Esophagus muscularis mucosa (tissue), 3 donors: Measurements from ENCODE around the gene RAD51B.

ENCODE experiments used
- CTCF ChIP-seq, 3 experiments: fragments of 200-600 bp in 2 of 3; fragments of 450-650 bp in 1 of 3; sonication (generic) in 2 of 3; IDR thresholded peaks; one replicate each; pipeline ENCODE4 v1.5.1; 2017 to 2019; ENCODE audit warnings: antibody characterized with exemption in 3 of 3, mild to moderate bottlenecking in 2 of 3, moderate library complexity in 1 of 3
- POLR2A ChIP-seq: fragments of 450-650 bp; IDR thresholded peaks from one replicate; pipeline ENCODE4 v1.6.1; 2017; ENCODE audit warnings: antibody characterized with exemption, moderate library complexity, mild to moderate bottlenecking, low read depth

- TF ChIP-seq CTCF (IDR thresholded peaks at IDR 0.05) (no peak), POLR2A (no peak)
These were observed 362.1 kb downstream of the RAD51B start for GRCh38 chr14:68181519-68182326.
